Fibroblast of lung (primary cell): ENCODE results near the gene FDXR.

Experiments
- EZH2 ChIP-seq: IDR thresholded peaks from 2 replicates; pipeline ENCODE4 v1.5.1; 2012; ENCODE audit warnings: low read length, control low read depth, mild to moderate bottlenecking; ENCODE audit errors: missing control alignments
- TF ChIP-seq, protein P1 (sequence below), 2 donors: IDR thresholded peaks in 1 of 2; conservative IDR thresholded peaks in 1 of 2; 1 replicate in 1 of 2; 2 replicates in 1 of 2; pipeline ENCODE4 v1.5.1; 2011 to 2012; ENCODE audit warnings: low read length in 2 of 2, control low read depth in 1 of 2, inconsistent platforms in 1 of 2, low read depth in 1 of 2, mild to moderate bottlenecking in 1 of 2

DNA sequence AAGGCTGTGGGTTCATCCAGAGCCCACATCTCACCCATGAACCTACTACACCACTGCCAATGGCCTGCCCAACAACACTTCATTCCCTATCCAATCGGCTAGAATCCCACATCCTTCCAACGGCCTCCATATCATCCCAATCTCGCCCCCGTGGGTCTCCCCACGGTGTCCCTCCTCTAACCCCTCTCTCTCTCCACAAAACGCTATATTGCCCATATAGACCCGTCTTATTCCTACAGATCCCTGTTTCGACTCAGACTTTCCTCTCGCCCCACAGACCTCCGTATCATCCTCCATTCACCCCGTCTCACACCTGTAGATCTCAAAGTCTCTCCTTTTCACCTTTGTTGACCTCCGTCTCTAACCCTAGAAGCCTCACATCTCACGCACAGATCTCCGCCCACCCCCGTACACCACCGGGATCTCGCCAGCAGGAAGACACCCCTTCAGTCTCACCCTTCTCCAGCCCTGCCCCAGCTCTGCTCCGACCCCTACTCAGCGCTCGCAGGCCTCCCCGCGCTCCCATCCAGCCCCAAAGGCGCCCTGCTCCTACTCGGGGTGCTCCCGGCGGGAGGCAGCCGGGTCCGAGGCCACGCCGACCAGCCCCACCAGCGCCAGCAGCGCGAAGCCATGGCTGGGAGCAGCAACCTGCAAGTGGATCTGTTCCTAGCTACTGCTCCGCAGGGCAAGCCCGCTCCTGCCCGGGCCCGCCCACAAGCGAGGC, at the start of gene FDXR:
- no peak for TF ChIP-seq EZH2
- TF ChIP-seq, protein P1, sequence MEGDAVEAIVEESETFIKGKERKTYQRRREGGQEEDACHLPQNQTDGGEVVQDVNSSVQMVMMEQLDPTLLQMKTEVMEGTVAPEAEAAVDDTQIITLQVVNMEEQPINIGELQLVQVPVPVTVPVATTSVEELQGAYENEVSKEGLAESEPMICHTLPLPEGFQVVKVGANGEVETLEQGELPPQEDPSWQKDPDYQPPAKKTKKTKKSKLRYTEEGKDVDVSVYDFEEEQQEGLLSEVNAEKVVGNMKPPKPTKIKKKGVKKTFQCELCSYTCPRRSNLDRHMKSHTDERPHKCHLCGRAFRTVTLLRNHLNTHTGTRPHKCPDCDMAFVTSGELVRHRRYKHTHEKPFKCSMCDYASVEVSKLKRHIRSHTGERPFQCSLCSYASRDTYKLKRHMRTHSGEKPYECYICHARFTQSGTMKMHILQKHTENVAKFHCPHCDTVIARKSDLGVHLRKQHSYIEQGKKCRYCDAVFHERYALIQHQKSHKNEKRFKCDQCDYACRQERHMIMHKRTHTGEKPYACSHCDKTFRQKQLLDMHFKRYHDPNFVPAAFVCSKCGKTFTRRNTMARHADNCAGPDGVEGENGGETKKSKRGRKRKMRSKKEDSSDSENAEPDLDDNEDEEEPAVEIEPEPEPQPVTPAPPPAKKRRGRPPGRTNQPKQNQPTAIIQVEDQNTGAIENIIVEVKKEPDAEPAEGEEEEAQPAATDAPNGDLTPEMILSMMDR (conservative IDR thresholded peaks at IDR 0.05 in 1 of 2, IDR thresholded peaks at IDR 0.05 in 1 of 2; ENCODE audit: low read depth in 1 of 2, low read length in 2 of 2): no peak
